ENCODE data around the gene TBCD. TPM values are rescaled to one million over a fixed set of nuclear protein-coding genes. Genes with fewer than 3 reads are reported as not detected.

The TBCD gene
- total RNA-seq, 1 experiment from 2014 or later = 129 TPM

- Histone ChIP-seq H2BK15ac (ENCODE audit: low read depth, low read length) (no peak overlapping the region), H4K5ac (ENCODE audit: insufficient read length, low read depth, low read length) (no peak overlapping the region), H2AFZ (ENCODE audit: low read length) (no peak overlapping the region), H4K8ac (replicated peaks; ENCODE audit: insufficient read length, low read depth, low read length) (no peak overlapping the region), H3K79me1 (ENCODE audit: insufficient read depth, low read depth, low read length, poor library complexity, severe bottlenecking) (no peaks in the 10 kb centered on the region), H3K4me2 (ENCODE audit: insufficient read depth, insufficient read length, low read length) (no peak overlapping the region), H3K27ac (ENCODE audit: insufficient read length, low read depth, low read length) (no peak overlapping the region), H2BK20ac (ENCODE audit: low read depth, low read length, poor library complexity, severe bottlenecking) (no peak overlapping the region), H3K9me3 (ENCODE audit: control insufficient read depth, low read depth, low read length) (no peaks in the 10 kb centered on the region), H3K23me2 (ENCODE audit: insufficient read length, low read depth, low read length, poor library complexity, severe bottlenecking) (peaks cover 2% of the 10 kb centered on the region), H3T11ph (ENCODE audit: low read length) (no peak overlapping the region), H3K18ac (ENCODE audit: insufficient read length, low read depth, low read length) (no peak overlapping the region), H3K79me2 (ENCODE audit: insufficient read depth, low read length) (no peaks in the 10 kb centered on the region), H3K56ac (ENCODE audit: insufficient read length, low read depth, low read length) (no peak overlapping the region), H3K4me1 (ENCODE audit: insufficient read depth, low read length) (no peaks in the 10 kb centered on the region), H2BK12ac (ENCODE audit: insufficient read length, low read depth, low read length) (no peak overlapping the region), H2BK120ac (ENCODE audit: low read depth, low read length, poor library complexity, severe bottlenecking) (no peak overlapping the region), H4K91ac (ENCODE audit: insufficient read length, low read depth, low read length) (no peak overlapping the region), H3K4ac (ENCODE audit: low read depth, low read length) (no peak overlapping the region), H3K9ac (ENCODE audit: extremely low read depth, insufficient read length, low read length) (no peak overlapping the region), H3K14ac (ENCODE audit: insufficient read depth, low read length) (no peak overlapping the region), H2AK5ac (ENCODE audit: insufficient read length, low read length) (no peak overlapping the region), H3K23ac (ENCODE audit: insufficient read length, low read depth, low read length) (no peak overlapping the region), H2BK5ac (ENCODE audit: insufficient read length, low read length) (no peak overlapping the region), H3K27me3 (ENCODE audit: insufficient read depth, low read length) (no peaks in the 10 kb centered on the region), H4K20me1 (ENCODE audit: control insufficient read depth, insufficient read depth, insufficient read length) (no peaks in the 10 kb centered on the region)
- TF ChIP-seq CTCF (conservative IDR thresholded peaks at IDR 0.05) = no peak
- no peaks in the 10 kb centered on the region; a peak in 1 of 5 replicates for H3K9me3 Mint-ChIP-seq
- no peaks in the 10 kb centered on the region for H3K4me1 Mint-ChIP-seq
- peaks cover 26 to 56% (median 54%) of the 10 kb centered on the region in 3 experiments for H3K36me3 Mint-ChIP-seq (ENCODE audit: insufficient read depth in 1 of 3, low read depth in 3 of 3)
- H3K27me3 Mint-ChIP-seq (ENCODE audit: low read depth) = no peaks in the 10 kb centered on the region
- DNase-seq = no peak
- H3K4me3 Mint-ChIP-seq = no peak overlapping the region
- peak overlapping the region in 2 of 3 experiments; percentile 27 to 34; a peak in 2 of 7 replicates for H3K27ac Mint-ChIP-seq
- no CpG with 5 or more reads among the region's 19 CpGs for WGBS (ENCODE audit: extremely low coverage, insufficient read length, low lambda C conversion rate)
Measured at GRCh38 chr17:82907797-82908542, 156.1 kb downstream of the TBCD start.
